GM04504 (cell line): ENCODE measurements around the gene TMEM214.
A peak's percentile ranks its signal among the peaks of the same experiment; 100 is the strongest.

Experiments used
- DNase-seq: peaks from one replicate; pipeline ENCODE4 v3.0.0-alpha.2; 2012; ENCODE audit warnings: low read depth

The TMEM214 gene

GRCh38 chr2:27032495-27033252 is at the start of gene TMEM214:
Gene TMEM214 (plus strand): TSS chr2:27032965. CDS start chr2:27033016, 51 bp downstream.
- peak; percentile 74 for DNase-seq

- DNase-seq, result no peak
Measured at GRCh38 chr2:26983746-26984145, 49.0 kb upstream of the TMEM214 start.

- no peak for DNase-seq
Measured at GRCh38 chr2:26985807-26986206, 47.0 kb upstream of the TMEM214 start.

- no peak for DNase-seq
Measured at GRCh38 chr2:26986576-26986975, 46.2 kb upstream of the TMEM214 start.

GRCh38 chr2:26988058-26988860 is 44.5 kb upstream of the TMEM214 start:
- DNase-seq, result peak; percentile 32

- DNase-seq, result no peak
Measured at GRCh38 chr2:26989156-26989555, 43.6 kb upstream of the TMEM214 start.

GRCh38 chr2:26991717-26992116 is 41.0 kb upstream of the TMEM214 start:
- no peak for DNase-seq

- DNase-seq, result no peak
Measured at GRCh38 chr2:26993768-26994167, 39.0 kb upstream of the TMEM214 start.

GRCh38 chr2:26994983-26995382 is 37.8 kb upstream of the TMEM214 start:
- no peak for DNase-seq

GRCh38 chr2:26997394-26997793 is 35.4 kb upstream of the TMEM214 start:
- DNase-seq, result no peak

GRCh38 chr2:26998323-26998722 is 34.4 kb upstream of the TMEM214 start:
- DNase-seq, result no peak

GRCh38 chr2:27000228-27000627 is 32.5 kb upstream of the TMEM214 start:
- no peak for DNase-seq

GRCh38 chr2:27000995-27001394 is 31.8 kb upstream of the TMEM214 start:
- DNase-seq, result no peak

GRCh38 chr2:27001950-27002349 is 30.8 kb upstream of the TMEM214 start:
- no peak for DNase-seq

- DNase-seq, result no peak
Measured at GRCh38 chr2:27003007-27003406, 29.8 kb upstream of the TMEM214 start.

- DNase-seq, result no peak
Measured at GRCh38 chr2:27003857-27004256, 28.9 kb upstream of the TMEM214 start.

- no peak for DNase-seq
Measured at GRCh38 chr2:27006602-27007415, 26.0 kb upstream of the TMEM214 start.

- no peak for DNase-seq
Measured at GRCh38 chr2:27007416-27008374, 25.1 kb upstream of the TMEM214 start.

GRCh38 chr2:27008678-27009077 is 24.1 kb upstream of the TMEM214 start:
- no peak for DNase-seq

- DNase-seq, result no peak
Measured at GRCh38 chr2:27009083-27009482, 23.7 kb upstream of the TMEM214 start.

- DNase-seq, result no peak
Measured at GRCh38 chr2:27009716-27010115, 23.0 kb upstream of the TMEM214 start.
